Transverse colon (tissue), 4 donors: ENCODE measurements around the gene ITPKB. TPM values are rescaled to one million over a fixed set of nuclear protein-coding genes. Genes with fewer than 3 reads are reported as not detected.

Experiments used
- DNase-seq: peaks from one replicate; pipeline ENCODE4 v3.0.0-alpha.2; 2019
- H3K27ac ChIP-seq, 4 donors: fragments of 200-600 bp; sonication (generic); 2 replicates each; pipeline ENCODE4 v1.5.1; 2016 to 2018; ENCODE audit warnings: inconsistent platforms in 4 of 4
- H3K27me3 ChIP-seq: fragments of 200-600 bp; sonication (generic); 2 replicates; pipeline ENCODE4 v1.5.1; 2017; ENCODE audit warnings: inconsistent platforms
- H3K36me3 ChIP-seq, 4 donors: fragments of 200-600 bp; sonication (generic); 2 replicates each; pipeline ENCODE4 v1.5.1; 2017 to 2019; ENCODE audit warnings: inconsistent platforms in 4 of 4
- H3K4me1 ChIP-seq, 4 donors: fragments of 200-600 bp; sonication (generic); 2 replicates each; pipeline ENCODE4 v1.5.1; 2017 to 2020; ENCODE audit warnings: inconsistent platforms in 4 of 4
- H3K4me3 ChIP-seq, 4 donors: fragments of 200-600 bp; sonication (generic); 1 replicate in 1 of 4; 2 replicates in 3 of 4; pipeline versions ENCODE4 v1.5.1 to v1.6.1; 2017 to 2019; ENCODE audit warnings: inconsistent platforms in 4 of 4
- H3K9me3 ChIP-seq, 2 donors: fragments of 200-600 bp; sonication (generic); 2 replicates each; pipeline ENCODE4 v1.5.1; 2017 to 2019; ENCODE audit warnings: inconsistent platforms in 2 of 2
- CTCF ChIP-seq, 5 experiments: fragments of 200-600 bp in 3 of 5; fragments of 450-650 bp in 2 of 5; sonication (generic) in 3 of 5; IDR thresholded peaks; 1 replicate in 2 of 5; 2 replicates in 3 of 5; pipeline ENCODE4 v1.5.1; 2016 to 2017; ENCODE audit warnings: antibody characterized with exemption in 5 of 5, inconsistent platforms in 3 of 5, mild to moderate bottlenecking in 2 of 5, moderate library complexity in 1 of 5
- EP300 ChIP-seq: sonication (generic); formaldehyde crosslinking; IDR thresholded peaks from one replicate; pipeline ENCODE4 v1.6.1; 2017; ENCODE audit warnings: antibody characterized with exemption, low read depth
- POLR2A ChIP-seq: fragments of 450-650 bp; IDR thresholded peaks from one replicate; pipeline ENCODE4 v1.6.1; 2016; ENCODE audit warnings: antibody characterized with exemption, mild to moderate bottlenecking, moderate library complexity
- POLR2AphosphoS5 ChIP-seq, 3 donors: sonication (generic); formaldehyde crosslinking; IDR thresholded peaks; one replicate each; pipeline ENCODE4 v1.6.1; 2016; ENCODE audit warnings: antibody characterized with exemption in 3 of 3
- WGBS, 2 donors: methylation state at CpG; one replicate each; pipeline ENCODE4 v1.1.5; 2018; ENCODE audit warnings: low coverage in 1 of 2; 5-methylcytosine and 5-hydroxymethylcytosine counted together
- in situ Hi-C, 4 donors: fragments of 200-750 bp; cut with MboI; loops; one replicate each; pipeline versions ENCODE4 v1.15.0 to v1.15.1; 2017; ENCODE audit warnings: low sequenced_read_pairs in 3 of 4, low pct_ligation_motif_present in 1 of 4, low pct_unique_long_range_greater_than_20kb in 1 of 4
- intact Hi-C: fragments of 100-400 bp; cut with DNase I; formaldehyde crosslinking; loops from one replicate; pipeline ENCODE4 v1.15.1; 2023; ENCODE audit warnings: low total_unique reads
- total RNA-seq, 4 donors: library from RNA; depleted of rRNA; stranded (reverse); fragments of >200 nt; gene quantifications; one replicate each; pipeline ENCODE4 v1.1.0, GENCODE V29; 2016

Gene ITPKB
- total RNA-seq, 4 donors from 2014 or later = 14.3 to 57.6 (median 23.7) TPM

- no peak for DNase-seq
- in situ Hi-C loops = loop anchor here in 2 of 4 donors (10.0 to 25.0 kb wide), 2 partner anchors 192 to 804 kb away; no protein-coding TSS in a partner anchor
- no peaks in the 10 kb centered on the region for H3K36me3 ChIP-seq
- peaks cover 7 to 37% (median 19%) of the 10 kb centered on the region in 4 donors for H3K4me1 ChIP-seq
- no peaks in the 10 kb centered on the region for H3K27me3 ChIP-seq
- H3K4me3 ChIP-seq = no peak overlapping the region
- no peaks in the 10 kb centered on the region for H3K9me3 ChIP-seq
- 53 to 69% methylated on average over 7 to 10 of the region's 10 CpGs for WGBS, 2 donors
- TF ChIP-seq CTCF (IDR thresholded peaks at IDR 0.05) = no peak
- TF ChIP-seq POLR2AphosphoS5 (IDR thresholded peaks at IDR 0.05) = no peak
- no peak for TF ChIP-seq POLR2A
- TF ChIP-seq EP300 = no peak
- intact Hi-C loops = loop anchor here (5.0 to 10.0 kb wide), 2 partner anchors 62 to 194 kb away; no protein-coding TSS in a partner anchor
- peak overlapping the region; percentile 59 to 68 (median 66) for H3K27ac ChIP-seq
Measured at GRCh38 chr1:226632922-226633351, 106.1 kb downstream of the ITPKB start.

GRCh38 chr1:226632169-226632879, 106.8 kb downstream of the ITPKB start:
- DNase-seq = no peak
- Histone ChIP-seq H3K27me3 (no peaks in the 10 kb centered on the region), H3K9me3 (no peaks in the 10 kb centered on the region), H3K4me1 (peaks cover 7 to 37% (median 17%) of the 10 kb centered on the region in 4 donors), H3K36me3 (no peaks in the 10 kb centered on the region), H3K27ac (peak overlapping the region; percentile 59 to 68 (median 66)), H3K4me3 (no peak overlapping the region)
- intact Hi-C loops = loop anchor here (5.0 to 10.0 kb wide), 2 partner anchors 62 to 195 kb away; no protein-coding TSS in a partner anchor
- WGBS, 2 donors = 78 to 88% methylated on average over 5 to 9 of the region's 9 CpGs
- no peak for TF ChIP-seq EP300
- TF ChIP-seq POLR2AphosphoS5 (IDR thresholded peaks at IDR 0.05) = no peak
- no peak for TF ChIP-seq POLR2A
- no peak for TF ChIP-seq CTCF (IDR thresholded peaks at IDR 0.05)
- in situ Hi-C loops = loop anchor here in 2 of 4 donors (10.0 to 25.0 kb wide), 2 partner anchors 192 to 805 kb away; no protein-coding TSS in a partner anchor

- Histone ChIP-seq H3K36me3 (no peaks in the 10 kb centered on the region), H3K4me3 (no peak overlapping the region), H3K27ac (peak overlapping the region; percentile 59 to 68 (median 66)), H3K27me3 (no peaks in the 10 kb centered on the region), H3K9me3 (no peaks in the 10 kb centered on the region), H3K4me1 (peaks cover 10 to 45% (median 21%) of the 10 kb centered on the region in 4 donors)
- intact Hi-C loops (loop anchor here (5.0 to 10.0 kb wide), 2 partner anchors 63 to 196 kb away; no protein-coding TSS in a partner anchor), in situ Hi-C loops (loop anchor here in 2 of 4 donors (10.0 to 25.0 kb wide), 2 partner anchors 193 to 806 kb away; no protein-coding TSS in a partner anchor)
- no peak for TF ChIP-seq POLR2AphosphoS5 (IDR thresholded peaks at IDR 0.05)
- TF ChIP-seq EP300 = no peak
- TF ChIP-seq POLR2A = no peak
- no peak for TF ChIP-seq CTCF (IDR thresholded peaks at IDR 0.05)
- WGBS, 2 donors = 78 to 100% methylated on average over 1 to 10 of the region's 10 CpGs
- no peak for DNase-seq
Measured at GRCh38 chr1:226631229-226632000, 107.7 kb downstream of the ITPKB start.

- Histone ChIP-seq H3K27ac (peak overlapping the region; percentile 59 to 68 (median 66)), H3K9me3 (no peaks in the 10 kb centered on the region), H3K27me3 (no peaks in the 10 kb centered on the region), H3K4me1 (peaks cover 12 to 48% (median 23%) of the 10 kb centered on the region in 4 donors), H3K36me3 (no peaks in the 10 kb centered on the region), H3K4me3 (no peak overlapping the region)
- DNase-seq = no peak
- in situ Hi-C loops = loop anchor here in 2 of 4 donors (10.0 to 25.0 kb wide), 2 partner anchors 194 to 807 kb away; no protein-coding TSS in a partner anchor
- WGBS, 2 donors = 96 to 97% methylated on average over 3 of the region's 3 CpGs
- TF ChIP-seq CTCF (IDR thresholded peaks at IDR 0.05) = no peak
- TF ChIP-seq POLR2A = no peak
- TF ChIP-seq EP300 = no peak
- no peak for TF ChIP-seq POLR2AphosphoS5 (IDR thresholded peaks at IDR 0.05)
- intact Hi-C loops = loop anchor here (5.0 to 10.0 kb wide), 2 partner anchors 64 to 197 kb away; no protein-coding TSS in a partner anchor
Measured at GRCh38 chr1:226630592-226630991, 108.5 kb downstream of the ITPKB start.
